ENCODE results near the gene SH3RF3.

The SH3RF3 gene

GRCh38 chr2:109185338-109185737, 56.3 kb downstream of the SH3RF3 start:
- DNase-seq, result no peak

GRCh38 chr2:109185821-109186570, 57.0 kb downstream of the SH3RF3 start:
- no peak for DNase-seq

GRCh38 chr2:109186656-109187250, 57.7 kb downstream of the SH3RF3 start:
- DNase-seq, result no peak

GRCh38 chr2:109187711-109188495, 58.9 kb downstream of the SH3RF3 start:
- DNase-seq, result no peak

GRCh38 chr2:109188496-109188890, 59.5 kb downstream of the SH3RF3 start:
- no peak for DNase-seq

- DNase-seq, result no peak
Measured at GRCh38 chr2:109188898-109189297, 59.9 kb downstream of the SH3RF3 start.

- no peak for DNase-seq
Measured at GRCh38 chr2:109189751-109190150, 60.7 kb downstream of the SH3RF3 start.

GRCh38 chr2:109193807-109194619, 65.0 kb downstream of the SH3RF3 start:
- no peak for DNase-seq

- DNase-seq, result no peak
Measured at GRCh38 chr2:109194620-109194937, 65.6 kb downstream of the SH3RF3 start.

GRCh38 chr2:109195193-109196045, 66.4 kb downstream of the SH3RF3 start:
- no peak for DNase-seq

GRCh38 chr2:109196081-109196875, 67.3 kb downstream of the SH3RF3 start:
- DNase-seq, result no peak

- no peak for DNase-seq
Measured at GRCh38 chr2:109197491-109198418, 68.8 kb downstream of the SH3RF3 start.

GRCh38 chr2:109199790-109200189, 70.8 kb downstream of the SH3RF3 start:
- DNase-seq, result no peak

- DNase-seq, result no peak
Measured at GRCh38 chr2:109200616-109201464, 71.8 kb downstream of the SH3RF3 start.

- no peak for DNase-seq
Measured at GRCh38 chr2:109201465-109202327, 72.7 kb downstream of the SH3RF3 start.

- DNase-seq, result no peak
Measured at GRCh38 chr2:109202486-109202885, 73.5 kb downstream of the SH3RF3 start.

GRCh38 chr2:109203246-109204011, 74.4 kb downstream of the SH3RF3 start:
- no peak for DNase-seq

Data from hematopoietic multipotent progenitor cell treated with erythropoietin and hydrocortisone succinate and interleukin-3 and kit ligand, for 6 days (in vitro differentiated cells).